ENCODE data around the gene ROBO2. TPM values are rescaled to one million over a fixed set of nuclear protein-coding genes. Genes with fewer than 3 reads are reported as not detected.

The ROBO2 gene
- polyA plus RNA-seq, 1 of the 3 experiments (the other 2 are of a cell fraction): not detected

GRCh38 chr3:77150028-77150427, 110.1 kb downstream of the ROBO2 start:
- POLR2A ChIA-PET: no interaction called here

More at GRCh38 chr3:77150028-77150427, 110.1 kb downstream of the ROBO2 start:
- TF ChIP-seq TCF12 (IDR thresholded peaks at IDR 0.05) (no peak), YY1 (IDR thresholded peaks at IDR 0.05; ENCODE audit: low read depth) (no peak), FOXM1 (IDR thresholded peaks at IDR 0.05; ENCODE audit: low read depth) (no peak), JUND (IDR thresholded peaks at IDR 0.05) (no peak), USF2 (IDR thresholded peaks at IDR 0.05; ENCODE audit: borderline replicate concordance, low read depth, low read length) (no peak), FOXJ3 (CRISPR knock-in tag; IDR thresholded peaks at IDR 0.05) (no peak), REST (IDR thresholded peaks at IDR 0.05; ENCODE audit: low read depth, low read length) (no peak), NRF1 (IDR thresholded peaks at IDR 0.05; ENCODE audit: low read depth, low read length) (no peak), SIN3A (IDR thresholded peaks at IDR 0.05; ENCODE audit: borderline replicate concordance, low read depth, low read length) (no peak), EP300 (IDR thresholded peaks at IDR 0.05; ENCODE audit: borderline replicate concordance in 1 of 2, low read depth in 1 of 2, low read length in 1 of 2) (no peak), RXRA (IDR thresholded peaks at IDR 0.05; ENCODE audit: borderline replicate concordance, low read depth) (no peak), TEAD4 (IDR thresholded peaks at IDR 0.05; ENCODE audit: borderline replicate concordance, insufficient read depth) (no peak), FOSL2 (IDR thresholded peaks at IDR 0.05; ENCODE audit: borderline replicate concordance, low read depth) (no peak)
- no peak for DNase-seq
- Histone ChIP-seq H3K9ac (no peak overlapping the region), H3K36me3 (replicated peaks in 1 of 2; ENCODE audit: control insufficient read depth in 1 of 2, insufficient read depth in 2 of 2, low read length in 1 of 2) (no peaks in the 10 kb centered on the region), H2AFZ (ENCODE audit: low read depth) (no peak overlapping the region), H3K4me2 (no peak overlapping the region), H3K27ac (ENCODE audit: low read depth in 2 of 2, low read length in 1 of 2) (peak overlapping the region in 1 of 2 experiments; percentile 62; a peak in 2 of 4 replicates), H3K4me3 (ENCODE audit: low read depth in 2 of 2, low read length in 1 of 2) (no peak overlapping the region), H3K9me3 (no peaks in the 10 kb centered on the region), H3K9me2 (no peaks in the 10 kb centered on the region), H3K27me3 (ENCODE audit: insufficient read depth) (no peaks in the 10 kb centered on the region), H4K20me1 (ENCODE audit: insufficient read depth) (no peaks in the 10 kb centered on the region), H3K79me2 (ENCODE audit: insufficient read depth) (no peaks in the 10 kb centered on the region), H3F3A (replicated peaks; ENCODE audit: insufficient read depth) (no peaks in the 10 kb centered on the region), H3K4me1 (ENCODE audit: control insufficient read depth in 1 of 2, insufficient read depth in 2 of 2, low read depth in 1 of 2, low read length in 1 of 2) (peaks cover 0 to 11% of the 10 kb centered on the region in 2 experiments; a peak in 2 of 4 replicates)
- WGBS (ENCODE audit: low lambda C conversion rate): 39% methylated on average over 7 of the region's 7 CpGs
- CTCF ChIA-PET: interaction anchor here (1.4 to 1.5 kb wide), 2 partner anchors 8 to 17 kb away, joined by 3 to 5 read pairs; no protein-coding TSS in a partner anchor

All from SK-N-SH (cell line).